HepG2 (cell line): Measurements from ENCODE around the gene CERS3. TPM values are rescaled to one million over a fixed set of nuclear protein-coding genes. Genes with fewer than 3 reads are reported as not detected.

Experiments
- DMAP1 ChIP-seq: IDR thresholded peaks from 2 replicates; pipeline ENCODE4 v1.6.1; 2016
- MED8 ChIP-seq: sonication (generic); formaldehyde crosslinking; IDR thresholded peaks from 2 replicates; pipeline ENCODE4 v1.8.1; 2023; ENCODE audit warnings: mild to moderate bottlenecking, missing genetic modification reagents; ENCODE audit not compliant: insufficient replicate concordance
- NPAS2 ChIP-seq: sonication (generic); formaldehyde crosslinking; IDR thresholded peaks from 2 replicates; pipeline ENCODE4 v1.8.0; 2022; ENCODE audit warnings: mild to moderate bottlenecking, missing genetic modification reagents, borderline replicate concordance
- POLR2AphosphoS2 ChIP-seq: IDR thresholded peaks from 2 replicates; pipeline ENCODE4 v1.6.1; 2011; ENCODE audit warnings: low read depth, low read length, improper control_type of control experiment
- RFX5 ChIP-seq: IDR thresholded peaks from 2 replicates; pipeline ENCODE4 v1.6.1; 2011; ENCODE audit warnings: low read depth, low read length, improper control_type of control experiment
- RNF2 ChIP-seq: fragments of 450-650 bp; conservative IDR thresholded peaks from 2 replicates; pipeline ENCODE4 v1.6.1; 2016; ENCODE audit warnings: low read depth
- ZNF556 ChIP-seq: sonication (generic); formaldehyde crosslinking; IDR thresholded peaks from 2 replicates; pipeline ENCODE4 v1.4.0; 2020; ENCODE audit warnings: mild to moderate bottlenecking, missing genetic modification reagents, borderline replicate concordance
- ZNF577 ChIP-seq: sonication (generic); formaldehyde crosslinking; IDR thresholded peaks from 2 replicates; pipeline ENCODE4 v1.4.0; 2020; ENCODE audit warnings: mild to moderate bottlenecking, low read depth, missing genetic modification reagents, borderline replicate concordance
- polyA plus RNA-seq, 8 experiments: library from polyadenylated mRNA; depleted of rRNA in 3 of 8; stranded (reverse) in 7 of 8; unstranded in 1 of 8; fragments of >200 nt; fragmentation: Illumina TruSeq in 4 of 8; extraction: Trizol in 4 of 8; gene quantifications; 2 replicates each; pipeline versions ENCODE4 v1.2.1 to v1.2.3, GENCODE V29; 2011 to 2016; ENCODE audit warnings: low read depth in 4 of 8, missing spikeins in 1 of 8, mixed read lengths in 1 of 8; ENCODE audit not compliant: insufficient read depth in 1 of 8
- total RNA-seq, 5 experiments: library from RNA; depleted of rRNA; stranded (reverse); fragments of >200 nt; fragmentation: Illumina TruSeq; extraction: Trizol; gene quantifications; 2 replicates each; pipeline ENCODE4 v1.2.3, GENCODE V29; 2016; ENCODE audit warnings: low read depth in 1 of 5
- TF ChIP-seq, protein P1 (sequence below): sonication (generic); formaldehyde crosslinking; IDR thresholded peaks from 2 replicates; pipeline ENCODE4 v1.5.0; 2020; ENCODE audit warnings: missing genetic modification reagents
- TF ChIP-seq, protein P2 (sequence below): sonication (generic); formaldehyde crosslinking; IDR thresholded peaks from 2 replicates; pipeline ENCODE4 v1.5.1; 2020; ENCODE audit warnings: mild to moderate bottlenecking, missing genetic modification reagents, borderline replicate concordance
- TF ChIP-seq, protein P3 (sequence below): sonication (generic); formaldehyde crosslinking; IDR thresholded peaks from 2 replicates; pipeline ENCODE4 v1.9.0; 2022; ENCODE audit warnings: low read depth, missing genetic modification reagents
- TF ChIP-seq, protein P4 (sequence below): sonication (generic); formaldehyde crosslinking; IDR thresholded peaks from 2 replicates; pipeline ENCODE4 v1.4.0; 2020; ENCODE audit warnings: missing genetic modification reagents
- TF ChIP-seq, protein P5 (sequence below): sonication (generic); formaldehyde crosslinking; IDR thresholded peaks from 2 replicates; pipeline ENCODE4 v1.5.1; 2020; ENCODE audit warnings: missing genetic modification reagents, mild to moderate bottlenecking, borderline replicate concordance
- TF ChIP-seq, protein P6 (sequence below): sonication (generic); formaldehyde crosslinking; IDR thresholded peaks from 2 replicates; pipeline ENCODE4 v1.4.0; 2020; ENCODE audit warnings: mild to moderate bottlenecking, low read depth, missing genetic modification reagents

Gene CERS3
- total and polyA plus RNA-seq, 2 of the 13 experiments (the other 11 are each of a cell fraction or from before 2014, with no cell fraction given), result not detected

DNA sequence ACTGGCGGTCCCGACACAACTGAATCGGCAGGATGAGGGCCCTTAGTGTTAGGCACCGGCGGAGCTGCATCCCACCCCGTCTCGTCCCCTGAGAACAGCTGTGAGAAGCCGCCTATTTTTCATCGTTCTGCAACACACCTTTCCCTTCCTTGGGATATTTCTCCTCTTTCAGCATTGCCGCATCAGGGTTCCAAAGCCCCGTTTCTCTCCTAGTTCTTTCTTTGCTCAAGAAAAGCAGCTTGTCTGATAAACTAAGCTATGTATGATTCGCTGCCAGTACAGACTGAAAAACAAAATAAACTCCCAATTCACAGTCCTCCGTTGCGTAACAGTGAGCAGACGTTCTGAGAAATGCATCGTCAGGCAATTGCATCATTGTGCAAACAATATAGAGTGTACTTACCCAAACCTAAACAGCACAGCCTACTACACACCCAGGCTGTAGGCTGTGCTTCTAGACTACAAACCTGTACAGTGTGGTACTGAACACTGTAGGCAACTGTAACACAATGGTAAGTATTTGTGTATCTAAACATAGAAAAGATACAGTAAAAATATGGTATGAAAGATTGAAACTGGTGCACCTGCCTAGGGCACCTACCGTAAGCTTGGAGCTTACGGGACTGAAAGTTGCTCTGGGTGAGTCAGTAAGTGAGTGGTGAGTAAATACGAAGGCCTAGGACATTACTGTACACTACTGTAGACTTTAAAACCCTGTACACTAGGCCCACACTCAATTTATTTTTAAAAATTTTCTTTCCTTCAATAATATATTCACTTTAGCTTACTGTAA, 178.1 kb downstream of the CERS3 start (continued):
- TF ChIP-seq, protein P1, sequence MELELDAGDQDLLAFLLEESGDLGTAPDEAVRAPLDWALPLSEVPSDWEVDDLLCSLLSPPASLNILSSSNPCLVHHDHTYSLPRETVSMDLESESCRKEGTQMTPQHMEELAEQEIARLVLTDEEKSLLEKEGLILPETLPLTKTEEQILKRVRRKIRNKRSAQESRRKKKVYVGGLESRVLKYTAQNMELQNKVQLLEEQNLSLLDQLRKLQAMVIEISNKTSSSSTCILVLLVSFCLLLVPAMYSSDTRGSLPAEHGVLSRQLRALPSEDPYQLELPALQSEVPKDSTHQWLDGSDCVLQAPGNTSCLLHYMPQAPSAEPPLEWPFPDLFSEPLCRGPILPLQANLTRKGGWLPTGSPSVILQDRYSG (CRISPR knock-in tag), result no peak
- TF ChIP-seq RFX5 (no peak), ZNF577 (CRISPR knock-in tag) (no peak), ZNF556 (CRISPR knock-in tag) (no peak), MED8 (CRISPR knock-in tag) (no peak), NPAS2 (CRISPR knock-in tag) (no peak), RNF2 (no peak), DMAP1 (CRISPR knock-in tag) (no peak), POLR2AphosphoS2 (no peak)
- TF ChIP-seq, protein P2, sequence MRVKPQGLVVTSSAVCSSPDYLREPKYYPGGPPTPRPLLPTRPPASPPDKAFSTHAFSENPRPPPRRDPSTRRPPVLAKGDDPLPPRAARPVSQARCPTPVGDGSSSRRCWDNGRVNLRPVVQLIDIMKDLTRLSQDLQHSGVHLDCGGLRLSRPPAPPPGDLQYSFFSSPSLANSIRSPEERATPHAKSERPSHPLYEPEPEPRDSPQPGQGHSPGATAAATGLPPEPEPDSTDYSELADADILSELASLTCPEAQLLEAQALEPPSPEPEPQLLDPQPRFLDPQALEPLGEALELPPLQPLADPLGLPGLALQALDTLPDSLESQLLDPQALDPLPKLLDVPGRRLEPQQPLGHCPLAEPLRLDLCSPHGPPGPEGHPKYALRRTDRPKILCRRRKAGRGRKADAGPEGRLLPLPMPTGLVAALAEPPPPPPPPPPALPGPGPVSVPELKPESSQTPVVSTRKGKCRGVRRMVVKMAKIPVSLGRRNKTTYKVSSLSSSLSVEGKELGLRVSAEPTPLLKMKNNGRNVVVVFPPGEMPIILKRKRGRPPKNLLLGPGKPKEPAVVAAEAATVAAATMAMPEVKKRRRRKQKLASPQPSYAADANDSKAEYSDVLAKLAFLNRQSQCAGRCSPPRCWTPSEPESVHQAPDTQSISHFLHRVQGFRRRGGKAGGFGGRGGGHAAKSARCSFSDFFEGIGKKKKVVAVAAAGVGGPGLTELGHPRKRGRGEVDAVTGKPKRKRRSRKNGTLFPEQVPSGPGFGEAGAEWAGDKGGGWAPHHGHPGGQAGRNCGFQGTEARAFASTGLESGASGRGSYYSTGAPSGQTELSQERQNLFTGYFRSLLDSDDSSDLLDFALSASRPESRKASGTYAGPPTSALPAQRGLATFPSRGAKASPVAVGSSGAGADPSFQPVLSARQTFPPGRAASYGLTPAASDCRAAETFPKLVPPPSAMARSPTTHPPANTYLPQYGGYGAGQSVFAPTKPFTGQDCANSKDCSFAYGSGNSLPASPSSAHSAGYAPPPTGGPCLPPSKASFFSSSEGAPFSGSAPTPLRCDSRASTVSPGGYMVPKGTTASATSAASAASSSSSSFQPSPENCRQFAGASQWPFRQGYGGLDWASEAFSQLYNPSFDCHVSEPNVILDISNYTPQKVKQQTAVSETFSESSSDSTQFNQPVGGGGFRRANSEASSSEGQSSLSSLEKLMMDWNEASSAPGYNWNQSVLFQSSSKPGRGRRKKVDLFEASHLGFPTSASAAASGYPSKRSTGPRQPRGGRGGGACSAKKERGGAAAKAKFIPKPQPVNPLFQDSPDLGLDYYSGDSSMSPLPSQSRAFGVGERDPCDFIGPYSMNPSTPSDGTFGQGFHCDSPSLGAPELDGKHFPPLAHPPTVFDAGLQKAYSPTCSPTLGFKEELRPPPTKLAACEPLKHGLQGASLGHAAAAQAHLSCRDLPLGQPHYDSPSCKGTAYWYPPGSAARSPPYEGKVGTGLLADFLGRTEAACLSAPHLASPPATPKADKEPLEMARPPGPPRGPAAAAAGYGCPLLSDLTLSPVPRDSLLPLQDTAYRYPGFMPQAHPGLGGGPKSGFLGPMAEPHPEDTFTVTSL (CRISPR knock-in tag), result no peak
- TF ChIP-seq, protein P3, sequence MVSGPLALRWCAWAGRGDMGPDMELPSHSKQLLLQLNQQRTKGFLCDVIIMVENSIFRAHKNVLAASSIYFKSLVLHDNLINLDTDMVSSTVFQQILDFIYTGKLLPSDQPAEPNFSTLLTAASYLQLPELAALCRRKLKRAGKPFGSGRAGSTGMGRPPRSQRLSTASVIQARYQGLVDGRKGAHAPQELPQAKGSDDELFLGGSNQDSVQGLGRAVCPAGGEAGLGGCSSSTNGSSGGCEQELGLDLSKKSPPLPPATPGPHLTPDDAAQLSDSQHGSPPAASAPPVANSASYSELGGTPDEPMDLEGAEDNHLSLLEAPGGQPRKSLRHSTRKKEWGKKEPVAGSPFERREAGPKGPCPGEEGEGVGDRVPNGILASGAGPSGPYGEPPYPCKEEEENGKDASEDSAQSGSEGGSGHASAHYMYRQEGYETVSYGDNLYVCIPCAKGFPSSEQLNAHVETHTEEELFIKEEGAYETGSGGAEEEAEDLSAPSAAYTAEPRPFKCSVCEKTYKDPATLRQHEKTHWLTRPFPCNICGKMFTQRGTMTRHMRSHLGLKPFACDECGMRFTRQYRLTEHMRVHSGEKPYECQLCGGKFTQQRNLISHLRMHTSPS (CRISPR knock-in tag), result peak; percentile 29; the same call in 1 of the 2 replicates
- TF ChIP-seq, protein P4, sequence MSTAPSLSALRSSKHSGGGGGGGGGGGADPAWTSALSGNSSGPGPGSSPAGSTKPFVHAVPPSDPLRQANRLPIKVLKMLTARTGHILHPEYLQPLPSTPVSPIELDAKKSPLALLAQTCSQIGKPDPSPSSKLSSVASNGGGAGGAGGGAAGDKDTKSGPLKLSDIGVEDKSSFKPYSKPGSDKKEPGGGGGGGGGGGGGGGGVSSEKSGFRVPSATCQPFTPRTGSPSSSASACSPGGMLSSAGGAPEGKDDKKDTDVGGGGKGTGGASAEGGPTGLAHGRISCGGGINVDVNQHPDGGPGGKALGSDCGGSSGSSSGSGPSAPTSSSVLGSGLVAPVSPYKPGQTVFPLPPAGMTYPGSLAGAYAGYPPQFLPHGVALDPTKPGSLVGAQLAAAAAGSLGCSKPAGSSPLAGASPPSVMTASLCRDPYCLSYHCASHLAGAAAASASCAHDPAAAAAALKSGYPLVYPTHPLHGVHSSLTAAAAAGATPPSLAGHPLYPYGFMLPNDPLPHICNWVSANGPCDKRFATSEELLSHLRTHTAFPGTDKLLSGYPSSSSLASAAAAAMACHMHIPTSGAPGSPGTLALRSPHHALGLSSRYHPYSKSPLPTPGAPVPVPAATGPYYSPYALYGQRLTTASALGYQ (CRISPR knock-in tag), result no peak
- TF ChIP-seq, protein P5, sequence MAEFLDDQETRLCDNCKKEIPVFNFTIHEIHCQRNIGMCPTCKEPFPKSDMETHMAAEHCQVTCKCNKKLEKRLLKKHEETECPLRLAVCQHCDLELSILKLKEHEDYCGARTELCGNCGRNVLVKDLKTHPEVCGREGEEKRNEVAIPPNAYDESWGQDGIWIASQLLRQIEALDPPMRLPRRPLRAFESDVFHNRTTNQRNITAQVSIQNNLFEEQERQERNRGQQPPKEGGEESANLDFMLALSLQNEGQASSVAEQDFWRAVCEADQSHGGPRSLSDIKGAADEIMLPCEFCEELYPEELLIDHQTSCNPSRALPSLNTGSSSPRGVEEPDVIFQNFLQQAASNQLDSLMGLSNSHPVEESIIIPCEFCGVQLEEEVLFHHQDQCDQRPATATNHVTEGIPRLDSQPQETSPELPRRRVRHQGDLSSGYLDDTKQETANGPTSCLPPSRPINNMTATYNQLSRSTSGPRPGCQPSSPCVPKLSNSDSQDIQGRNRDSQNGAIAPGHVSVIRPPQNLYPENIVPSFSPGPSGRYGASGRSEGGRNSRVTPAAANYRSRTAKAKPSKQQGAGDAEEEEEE (CRISPR knock-in tag), result no peak
- TF ChIP-seq, protein P6, sequence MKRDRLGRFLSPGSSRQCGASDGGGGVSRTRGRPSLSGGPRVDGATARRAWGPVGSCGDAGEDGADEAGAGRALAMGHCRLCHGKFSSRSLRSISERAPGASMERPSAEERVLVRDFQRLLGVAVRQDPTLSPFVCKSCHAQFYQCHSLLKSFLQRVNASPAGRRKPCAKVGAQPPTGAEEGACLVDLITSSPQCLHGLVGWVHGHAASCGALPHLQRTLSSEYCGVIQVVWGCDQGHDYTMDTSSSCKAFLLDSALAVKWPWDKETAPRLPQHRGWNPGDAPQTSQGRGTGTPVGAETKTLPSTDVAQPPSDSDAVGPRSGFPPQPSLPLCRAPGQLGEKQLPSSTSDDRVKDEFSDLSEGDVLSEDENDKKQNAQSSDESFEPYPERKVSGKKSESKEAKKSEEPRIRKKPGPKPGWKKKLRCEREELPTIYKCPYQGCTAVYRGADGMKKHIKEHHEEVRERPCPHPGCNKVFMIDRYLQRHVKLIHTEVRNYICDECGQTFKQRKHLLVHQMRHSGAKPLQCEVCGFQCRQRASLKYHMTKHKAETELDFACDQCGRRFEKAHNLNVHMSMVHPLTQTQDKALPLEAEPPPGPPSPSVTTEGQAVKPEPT (CRISPR knock-in tag), result no peak; the same call in 1 of the 2 replicates
